GM18951 (cell line): Measurements from ENCODE around the gene SORD.
"Not testable (repeated sequence)": the region's sequence is repeated elsewhere in the genome, so short reads cannot be mapped to it uniquely, and the experiment has no call there.

Experiments
- POLR2A ChIP-seq: IDR thresholded peaks from 4 replicates; pipeline ENCODE4 v1.6.1; 2011; ENCODE audit warnings: mild to moderate bottlenecking; ENCODE audit not compliant: insufficient read length, insufficient read depth; ENCODE audit errors: extremely low read depth
- in situ Hi-C: fragments of 300-500 bp; cut with MboI; formaldehyde crosslinking; loops from one replicate; pipeline ENCODE4 v1.12.0; 2022; ENCODE audit warnings: low sequenced_read_pairs, mixed read lengths, inconsistent platforms; ENCODE audit not compliant: unreplicated experiment

Gene SORD

DNA sequence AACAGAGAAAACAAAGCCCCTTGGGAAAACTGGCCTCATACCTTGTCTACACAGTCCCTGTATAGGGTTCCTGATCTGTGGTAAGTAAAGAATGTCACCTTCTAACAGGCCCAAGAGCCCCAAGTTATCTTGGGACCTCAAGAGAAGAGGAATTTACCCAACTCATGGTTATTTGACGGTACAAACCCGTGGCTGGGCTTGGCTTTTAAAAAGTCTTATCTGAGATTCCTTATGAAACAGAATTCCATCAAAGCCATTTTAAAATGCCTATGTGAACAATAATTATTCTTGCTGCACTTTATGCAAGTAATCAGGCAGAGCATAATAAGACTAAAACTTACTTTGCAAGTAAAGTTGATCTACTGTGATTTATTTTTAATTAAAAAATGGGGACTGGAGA, 13.9 kb upstream of the SORD start:
- in situ Hi-C loops: no loop called here
- TF ChIP-seq POLR2A: no peak

DNA sequence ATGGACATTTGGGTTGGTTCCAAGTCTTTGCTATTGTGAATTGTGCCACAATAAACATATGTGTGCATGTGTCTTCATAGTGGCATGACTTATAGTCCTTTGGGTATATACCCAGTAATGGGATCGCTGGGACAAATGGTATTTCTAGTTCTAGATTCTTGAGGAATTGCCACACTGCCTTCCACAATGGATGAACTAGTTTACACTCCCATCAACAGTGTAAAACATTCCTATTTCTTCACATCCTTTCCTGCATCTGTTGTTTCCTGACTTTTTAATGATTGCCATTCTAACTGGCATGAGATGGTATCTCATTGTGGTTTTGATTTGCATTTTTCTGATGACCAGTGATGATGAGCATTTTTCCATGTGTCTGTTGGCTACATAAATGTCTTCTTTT, 7.9 kb upstream of the SORD start:
- in situ Hi-C loops: not testable (repeated sequence)

GRCh38 chr15:45020222-45020900, 2.6 kb upstream of the SORD start:
- in situ Hi-C loops: not testable (repeated sequence)

DNA sequence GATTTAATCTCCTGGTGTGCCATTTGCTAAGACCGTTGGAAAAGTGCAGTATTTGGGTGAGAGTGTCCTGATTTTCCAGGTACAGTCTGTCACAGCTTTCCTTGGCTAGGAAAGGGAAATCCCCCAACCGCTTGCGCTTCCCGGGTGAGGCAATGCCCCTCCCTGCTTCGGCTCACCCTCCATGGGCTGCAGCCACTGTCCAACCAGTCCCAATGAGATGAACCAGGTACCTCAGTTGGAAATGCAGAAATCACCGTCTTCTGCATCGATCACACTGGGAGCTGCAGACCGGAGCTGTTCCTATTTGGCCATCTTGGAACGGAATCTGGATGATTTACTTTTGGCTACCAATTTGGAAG, 2.1 kb upstream of the SORD start:
- in situ Hi-C loops: not testable (repeated sequence)

DNA sequence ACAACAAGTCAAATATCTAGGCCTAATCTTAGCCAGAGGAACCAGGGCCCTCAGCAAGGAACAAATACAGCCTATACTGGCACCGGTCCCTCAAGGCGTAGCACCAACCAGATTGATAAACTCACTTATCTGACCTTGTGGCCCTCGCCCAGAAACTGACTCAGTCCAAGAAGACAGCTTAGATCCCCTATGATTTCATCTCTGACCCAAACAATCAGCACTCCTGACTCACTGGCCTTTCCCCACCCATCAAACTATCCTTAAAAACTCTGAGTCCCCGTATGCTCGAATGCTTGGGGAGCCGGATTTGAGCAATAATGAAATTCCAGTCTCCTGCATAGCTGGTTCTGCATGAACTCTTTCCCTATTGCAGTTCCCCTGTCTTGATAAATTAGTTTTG, 1.6 kb upstream of the SORD start:
- in situ Hi-C loops: no loop called here
- no peak for TF ChIP-seq POLR2A

GRCh38 chr15:45023659-45024225, 747 bp downstream of the SORD start:
- TF ChIP-seq POLR2A: no peak
- in situ Hi-C loops: no loop called here

DNA sequence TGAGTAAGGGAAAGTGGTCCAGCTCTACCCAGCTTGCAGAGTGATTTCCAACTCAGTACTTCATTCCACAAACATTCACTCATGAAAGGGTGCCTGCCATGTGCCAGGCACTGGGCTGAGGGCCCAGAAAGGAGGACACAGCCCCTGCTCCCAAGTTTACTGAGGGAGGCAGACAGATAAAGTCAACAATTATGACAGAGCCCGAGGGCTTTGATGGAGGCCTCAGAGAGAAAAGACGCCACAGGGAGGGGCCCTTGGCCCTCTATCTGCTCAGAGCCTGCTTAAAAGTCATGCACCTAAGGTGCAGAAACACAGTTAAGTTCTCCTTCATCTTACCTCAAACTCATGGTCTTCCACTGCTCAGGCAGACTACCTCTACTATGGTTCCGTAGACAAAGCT, 1.7 kb downstream of the SORD start:
- in situ Hi-C loops: not testable (repeated sequence)

GRCh38 chr15:45025627-45026026, 2.6 kb downstream of the SORD start:
- in situ Hi-C loops: not testable (repeated sequence)

DNA sequence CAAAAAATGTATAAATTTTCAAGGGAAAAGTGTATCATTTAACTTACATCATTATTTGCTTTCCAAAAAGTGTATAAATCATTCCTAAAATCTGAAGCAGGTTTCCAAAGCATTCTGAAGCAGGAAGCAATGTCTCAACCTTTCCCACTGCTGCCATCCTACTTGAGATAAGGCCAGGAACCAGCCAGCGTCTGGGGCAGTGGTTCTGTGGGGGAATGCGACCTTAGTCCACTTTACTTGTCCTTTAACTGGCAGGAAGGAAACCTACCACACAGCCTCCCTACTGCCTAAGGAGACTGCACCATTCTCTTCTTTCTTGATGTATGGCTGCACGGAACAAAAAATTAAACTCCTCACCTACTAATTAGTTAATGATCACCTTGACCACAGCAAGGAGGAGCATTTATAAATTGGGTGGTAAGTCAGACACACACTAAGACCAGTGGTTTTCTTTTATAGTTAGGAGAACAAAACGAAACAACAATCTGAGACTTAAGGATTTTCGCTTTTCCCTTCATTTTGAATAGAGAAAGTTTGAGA, 3.7 kb downstream of the SORD start:
- in situ Hi-C loops: no loop called here
- no peak for TF ChIP-seq POLR2A

GRCh38 chr15:45027220-45027619, 4.2 kb downstream of the SORD start:
- in situ Hi-C loops: no loop called here
- TF ChIP-seq POLR2A: no peak

DNA sequence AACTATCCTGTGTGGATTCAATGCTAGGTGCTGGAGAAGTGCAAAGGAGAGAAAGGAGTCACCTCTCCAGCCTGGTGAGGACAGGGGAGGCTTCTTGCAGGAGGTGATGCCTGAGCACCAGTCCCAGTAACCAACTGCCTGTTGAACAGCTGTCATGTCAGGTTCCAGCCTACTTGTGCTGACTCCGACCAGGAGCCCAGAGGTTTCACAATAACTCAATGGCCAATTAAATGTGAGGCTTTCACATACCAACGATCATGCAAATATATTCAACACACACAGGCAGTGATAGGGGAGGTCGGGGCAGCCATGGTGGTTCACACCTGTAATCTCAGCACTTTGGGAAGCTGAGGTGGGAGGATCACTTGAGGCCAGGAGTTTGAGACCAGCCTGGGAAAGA, 7.7 kb downstream of the SORD start:
- TF ChIP-seq POLR2A: no peak
- in situ Hi-C loops: no loop called here

DNA sequence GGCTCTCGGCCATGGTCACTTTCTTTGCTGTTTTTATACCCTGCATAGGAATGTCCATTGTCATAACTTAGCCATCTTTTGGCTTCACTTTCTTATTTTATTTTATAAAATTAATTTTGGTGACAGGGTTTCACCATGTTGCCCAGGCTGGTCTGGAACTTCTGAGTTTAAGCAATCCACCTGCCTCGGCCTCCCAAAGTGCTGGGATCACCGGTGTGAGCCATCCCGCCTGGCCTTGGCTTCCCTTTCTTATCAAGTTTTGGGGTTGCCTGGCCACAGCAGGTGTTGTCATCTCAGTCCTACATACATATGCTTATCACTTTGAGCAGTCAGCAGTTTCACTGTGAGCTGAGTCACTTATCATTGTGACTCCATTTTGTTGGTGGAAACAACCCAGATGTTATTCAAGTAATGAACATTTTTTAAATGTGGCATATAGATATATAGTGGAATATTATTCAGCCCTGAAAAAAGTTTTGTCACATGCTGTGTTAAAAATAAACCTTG, 8.6 kb downstream of the SORD start:
- in situ Hi-C loops: not testable (repeated sequence)

DNA sequence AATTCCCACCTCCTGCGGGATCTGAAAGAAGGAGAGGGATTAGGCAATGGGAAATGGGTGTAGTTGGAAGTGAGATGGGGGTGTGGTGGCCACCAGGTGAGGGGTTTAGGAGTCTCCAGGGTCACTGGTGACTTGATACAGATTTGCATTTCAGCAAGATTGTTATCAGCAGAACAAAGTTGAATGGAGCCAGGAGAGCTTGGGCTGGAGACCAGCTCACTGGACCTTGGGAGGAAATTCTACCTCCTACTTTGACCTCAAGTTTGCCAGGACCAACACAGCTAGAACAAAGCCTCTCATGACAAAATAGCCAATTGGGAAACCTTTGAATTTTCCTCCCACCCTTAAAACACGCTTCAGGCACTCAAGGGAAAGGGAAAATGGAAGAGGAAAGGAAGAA, 9.5 kb downstream of the SORD start:
- in situ Hi-C loops: not testable (repeated sequence)

DNA sequence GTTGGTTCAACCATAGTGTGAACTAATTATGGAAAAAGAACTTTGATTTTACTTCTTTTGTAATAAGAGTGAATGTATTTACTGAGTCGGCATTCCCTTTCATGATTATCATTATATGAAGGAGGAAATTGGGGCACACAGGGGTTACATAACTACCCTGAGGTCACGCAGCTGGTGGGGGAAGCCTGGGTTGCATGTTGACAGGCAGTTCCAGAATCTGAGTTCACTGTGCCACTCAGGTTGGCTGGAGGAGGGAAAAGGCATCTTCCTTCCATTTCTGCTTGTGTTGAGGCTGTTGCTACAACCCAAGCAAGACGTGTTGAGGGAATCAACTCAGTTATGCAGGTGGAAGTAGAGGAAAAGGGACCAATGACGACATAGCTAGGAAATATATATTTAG, 11.1 kb downstream of the SORD start:
- in situ Hi-C loops: not testable (repeated sequence)

- in situ Hi-C loops: not testable (repeated sequence)
Measured at GRCh38 chr15:45034600-45035375, 11.8 kb downstream of the SORD start.

- in situ Hi-C loops: not testable (repeated sequence)
Measured at GRCh38 chr15:45036812-45037781, 14.1 kb downstream of the SORD start.
